ENCODE data around the gene PWP2. TPM values are rescaled to one million over a fixed set of nuclear protein-coding genes. Genes with fewer than 3 reads are reported as not detected.

Gene PWP2
- total and polyA plus RNA-seq, 10 of the 15 experiments (the other 5 are each of a cell fraction or from before 2014, with no cell fraction given): 0.03 to 9.4 (median 2.0) TPM

DNA sequence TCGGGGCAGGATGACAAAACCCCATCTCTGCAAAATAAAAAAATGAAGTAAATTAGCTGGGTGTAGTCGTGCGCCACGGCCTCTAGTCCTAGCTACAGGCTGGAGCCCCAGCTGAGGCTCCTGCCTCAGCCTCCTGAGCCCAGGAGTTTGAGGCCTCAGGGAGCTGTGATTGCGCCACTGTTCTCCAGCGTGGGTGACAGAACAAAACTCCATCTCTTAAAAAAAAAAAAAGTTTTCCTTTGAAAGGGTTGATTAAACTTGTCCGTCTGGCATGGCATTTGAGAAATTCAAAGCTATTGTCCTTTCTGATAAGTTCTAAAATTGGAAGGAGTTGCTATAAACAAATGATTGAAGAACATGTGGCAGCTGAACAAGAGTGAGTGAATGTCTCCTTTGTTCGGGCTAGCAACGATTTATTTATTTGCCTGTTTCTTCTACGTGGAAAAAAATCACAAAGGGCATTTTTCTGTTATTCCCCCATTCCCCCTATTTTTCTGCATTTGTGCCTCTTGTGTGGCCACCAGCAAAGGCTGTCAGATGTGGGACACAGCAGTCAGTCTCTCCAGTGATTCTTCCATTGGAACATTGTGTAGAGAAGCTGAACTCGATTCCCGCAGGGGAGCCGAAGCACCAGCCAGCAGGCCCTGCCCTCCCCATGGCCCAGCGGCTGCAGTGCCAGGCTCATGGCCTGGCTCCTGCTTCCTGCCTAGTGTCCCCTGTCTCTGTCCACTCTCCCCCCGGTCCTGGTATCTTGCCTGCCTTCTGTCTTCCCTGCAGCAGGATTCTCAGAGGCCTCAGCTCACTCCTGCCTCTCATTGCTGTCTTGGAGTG is 21.5 kb upstream of the PWP2 start:
- no peak for DNase-seq (ENCODE audit: low read depth, low spot score)
- in situ Hi-C loops (cut with MboI) (no loop called here), intact Hi-C loops (cut with micrococcal nuclease; ENCODE audit: unreplicated experiment) (no loop called here)
- Histone ChIP-seq H3K27ac (ENCODE audit: control insufficient read depth, insufficient read depth) (no peak overlapping the region), H3K4me3 (no peak overlapping the region), H3K4me1 (ENCODE audit: control insufficient read depth, insufficient read depth, low read length) (no peaks in the 10 kb centered on the region), H3K9ac (ENCODE audit: control insufficient read depth, insufficient read depth, low read length) (no peak overlapping the region), H3K79me2 (ENCODE audit: control insufficient read depth, insufficient read depth, low read length) (no peaks in the 10 kb centered on the region), H3K36me3 (ENCODE audit: control insufficient read depth in 2 of 2, insufficient read depth in 2 of 2, low read length in 1 of 2) (peaks cover 44 to 50% of the 10 kb centered on the region in 2 experiments), H4K20me1 (ENCODE audit: control insufficient read depth, insufficient read depth) (peaks cover 5% of the 10 kb centered on the region; the same call in 1 of the 2 replicates), H3K27me3 (replicated peaks in 1 of 2; ENCODE audit: control insufficient read depth in 2 of 2, insufficient read depth in 2 of 2, low read length in 1 of 2) (no peaks in the 10 kb centered on the region), H3K9me3 (replicated peaks; ENCODE audit: control insufficient read depth, insufficient read depth, low read length) (no peaks in the 10 kb centered on the region), H3K4me2 (ENCODE audit: control insufficient read depth, insufficient read depth) (no peak overlapping the region), H2AFZ (ENCODE audit: control insufficient read depth, low read depth, low read length) (no peak overlapping the region)
- BruUV-seq (replicated peaks): no TSS peak
- ChIA-PET POLR2A (no interaction called here), SMC1A (ENCODE audit: uncharacterized antibody, unreplicated experiment) (interaction anchor here (0.7 to 2.4 kb wide), 2 partner anchors 11 to 18 kb away, joined by 3 to 6 read pairs; no protein-coding TSS in a partner anchor), RAD21 (ENCODE audit: unreplicated experiment) (no interaction called here), CTCF (no interaction called here)
- 95% methylated on average over 15 of the region's 15 CpGs for WGBS (ENCODE audit: insufficient coverage, insufficient replicate concordance, low lambda C conversion rate, missing lambda C conversion rate)
- ATAC-seq: no peak
- TF ChIP-seq TBL1XR1 (IDR thresholded peaks at IDR 0.05; ENCODE audit: low read depth, low read length): no peak
- TF ChIP-seq, protein P1, sequence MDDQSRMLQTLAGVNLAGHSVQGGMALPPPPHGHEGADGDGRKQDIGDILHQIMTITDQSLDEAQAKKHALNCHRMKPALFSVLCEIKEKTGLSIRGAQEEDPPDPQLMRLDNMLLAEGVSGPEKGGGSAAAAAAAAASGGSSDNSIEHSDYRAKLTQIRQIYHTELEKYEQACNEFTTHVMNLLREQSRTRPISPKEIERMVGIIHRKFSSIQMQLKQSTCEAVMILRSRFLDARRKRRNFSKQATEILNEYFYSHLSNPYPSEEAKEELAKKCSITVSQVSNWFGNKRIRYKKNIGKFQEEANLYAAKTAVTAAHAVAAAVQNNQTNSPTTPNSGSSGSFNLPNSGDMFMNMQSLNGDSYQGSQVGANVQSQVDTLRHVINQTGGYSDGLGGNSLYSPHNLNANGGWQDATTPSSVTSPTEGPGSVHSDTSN (IDR thresholded peaks at IDR 0.05; ENCODE audit: insufficient replicate concordance, low read depth, low read length): no peak
- FAIRE-seq: no peak
